Stimulated activated CD4-positive, alpha-beta T cell treated with anti-CD3 and anti-CD28 coated beads, TNF-alpha, amount 100 ng/mL, for 24 hours (primary cell): ENCODE data around the gene IRGQ.
A peak's percentile ranks its signal among the peaks of the same experiment; 100 is the strongest.
"Not testable (repeated sequence)": the region's sequence is repeated elsewhere in the genome, so short reads cannot be mapped to it uniquely, and the experiment has no call there.

Experiments used
- DNase-seq, 3 experiments: peaks; one replicate each; pipeline ENCODE4 v3.0.0-alpha.2; 2020; ENCODE audit warnings: low read depth in 3 of 3

Gene IRGQ

GRCh38 chr19:43595999-43596841 lies at the start of gene IRGQ, which contains the start of gene ZNF576:
IRGQ (minus strand) TSS chr19:43596134; CDS start chr19:43595338, 796 bp downstream.
ZNF576 (plus strand) TSS chr19:43596595; CDS start chr19:43597109, 514 bp downstream.
- DNase-seq, result peak; percentile 100

- DNase-seq, result no peak
These were observed 48.2 kb upstream of the IRGQ start for GRCh38 chr19:43644181-43644580.

GRCh38 chr19:43643326-43643725 lies 47.4 kb upstream of the IRGQ start:
- DNase-seq, result no peak

GRCh38 chr19:43642531-43642930 lies 46.6 kb upstream of the IRGQ start:
- no peak for DNase-seq

GRCh38 chr19:43641333-43641732 lies 45.4 kb upstream of the IRGQ start:
- no peak for DNase-seq

- no peak for DNase-seq
These were observed 44.5 kb upstream of the IRGQ start for GRCh38 chr19:43640424-43640757.

GRCh38 chr19:43639519-43640423 lies 43.8 kb upstream of the IRGQ start, which contains the start of gene CADM4:
CADM4 (minus strand) TSS chr19:43639850; CDS start chr19:43639790, 60 bp downstream.
- peak; percentile 1 to 38 (median 18) for DNase-seq

GRCh38 chr19:43638995-43639518 lies 43.1 kb upstream of the IRGQ start:
- DNase-seq, result no peak

- no peak for DNase-seq
These were observed 42.5 kb upstream of the IRGQ start for GRCh38 chr19:43638214-43638994.

GRCh38 chr19:43636121-43636683 lies 40.3 kb upstream of the IRGQ start:
- no peak for DNase-seq

- DNase-seq, result not testable (repeated sequence)
These were observed 39.6 kb upstream of the IRGQ start for GRCh38 chr19:43635561-43635940.

GRCh38 chr19:43634872-43635560 lies 39.1 kb upstream of the IRGQ start:
- no peak for DNase-seq

- DNase-seq, result no peak
These were observed 38.6 kb upstream of the IRGQ start for GRCh38 chr19:43634506-43634871.

GRCh38 chr19:43634068-43634467 lies 38.1 kb upstream of the IRGQ start:
- DNase-seq, result no peak

GRCh38 chr19:43633520-43633919 lies 37.6 kb upstream of the IRGQ start:
- DNase-seq, result no peak

GRCh38 chr19:43631491-43631890 lies 35.6 kb upstream of the IRGQ start:
- no peak for DNase-seq

GRCh38 chr19:43628646-43629326 lies 32.9 kb upstream of the IRGQ start:
- no peak for DNase-seq

- no peak for DNase-seq
These were observed 30.9 kb upstream of the IRGQ start for GRCh38 chr19:43626838-43627237.

- peak in 1 of 3 experiments; percentile 15 for DNase-seq
These were observed 30.1 kb upstream of the IRGQ start for GRCh38 chr19:43625918-43626579.
